Dedifferentiated amniotic fluid mesenchymal stem cell (primary cell): ENCODE data around the gene ARHGEF12.

Experiments used
- DNase-seq: peaks from one replicate; pipeline ENCODE4 v3.0.0-alpha.2; 2016; ENCODE audit errors: extremely low spot score

Gene ARHGEF12

DNA sequence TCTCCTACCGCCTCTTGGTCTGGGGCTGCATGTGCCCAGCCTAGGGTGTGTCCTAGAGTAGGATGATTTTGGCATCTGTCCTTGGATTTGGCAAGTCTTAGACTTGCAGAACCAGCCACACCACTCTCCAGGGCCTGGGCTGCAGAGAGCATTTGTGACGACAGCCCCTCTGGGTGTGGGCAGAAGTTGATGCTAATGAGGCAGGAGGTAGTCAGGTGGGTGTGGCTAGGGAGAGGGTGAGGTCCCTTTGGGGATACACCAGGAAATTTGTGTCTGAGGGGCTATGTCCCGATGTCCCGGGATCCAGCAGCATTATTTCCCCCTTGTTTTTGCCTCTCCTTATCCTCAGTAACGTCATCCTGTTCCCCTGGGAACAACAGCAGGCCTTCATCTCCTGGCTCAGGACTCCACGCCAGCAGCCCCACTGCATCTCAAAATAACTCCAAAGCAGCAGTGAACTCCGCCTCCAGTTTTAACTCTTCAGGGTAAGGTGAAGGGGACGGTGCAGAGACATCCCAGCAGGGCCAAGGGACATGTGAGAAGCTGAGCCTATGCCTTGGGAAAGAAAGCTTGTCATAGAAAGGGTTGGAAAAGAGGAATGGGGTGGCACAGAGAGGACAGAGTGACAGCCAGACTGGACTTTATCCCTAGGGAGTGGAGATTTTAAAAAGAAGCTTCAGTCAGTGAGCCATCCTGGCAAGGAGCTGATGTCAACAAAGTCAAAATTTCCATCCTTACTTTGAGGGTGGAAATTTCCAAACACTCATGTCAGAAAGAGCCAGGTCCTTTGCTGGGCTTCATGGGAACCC is 19.1 kb upstream of the ARHGEF12 start:
- no peak for DNase-seq

GRCh38 chr11:120317689-120318480 is 18.3 kb upstream of the ARHGEF12 start:
- no peak for DNase-seq

DNA sequence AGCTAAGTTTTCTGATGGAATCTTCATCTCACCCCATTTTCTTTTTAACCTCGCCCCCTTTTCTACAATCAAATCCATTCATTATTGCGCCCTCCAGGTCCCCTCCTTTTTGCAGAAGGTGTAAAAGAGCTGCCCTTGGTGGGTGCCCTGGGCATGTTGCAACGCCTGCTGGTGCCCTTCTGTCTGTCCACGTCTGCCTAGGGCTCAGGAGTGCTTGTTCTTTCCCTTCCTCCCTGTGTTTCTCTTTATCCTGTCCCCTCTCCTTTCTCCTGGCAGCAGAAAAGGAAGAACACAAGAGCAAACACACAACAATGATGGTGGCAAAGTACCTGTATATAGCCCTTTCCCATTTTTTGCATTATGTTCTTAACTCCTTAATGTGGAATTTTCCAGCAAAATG is 17.3 kb upstream of the ARHGEF12 start:
- DNase-seq: no peak

DNA sequence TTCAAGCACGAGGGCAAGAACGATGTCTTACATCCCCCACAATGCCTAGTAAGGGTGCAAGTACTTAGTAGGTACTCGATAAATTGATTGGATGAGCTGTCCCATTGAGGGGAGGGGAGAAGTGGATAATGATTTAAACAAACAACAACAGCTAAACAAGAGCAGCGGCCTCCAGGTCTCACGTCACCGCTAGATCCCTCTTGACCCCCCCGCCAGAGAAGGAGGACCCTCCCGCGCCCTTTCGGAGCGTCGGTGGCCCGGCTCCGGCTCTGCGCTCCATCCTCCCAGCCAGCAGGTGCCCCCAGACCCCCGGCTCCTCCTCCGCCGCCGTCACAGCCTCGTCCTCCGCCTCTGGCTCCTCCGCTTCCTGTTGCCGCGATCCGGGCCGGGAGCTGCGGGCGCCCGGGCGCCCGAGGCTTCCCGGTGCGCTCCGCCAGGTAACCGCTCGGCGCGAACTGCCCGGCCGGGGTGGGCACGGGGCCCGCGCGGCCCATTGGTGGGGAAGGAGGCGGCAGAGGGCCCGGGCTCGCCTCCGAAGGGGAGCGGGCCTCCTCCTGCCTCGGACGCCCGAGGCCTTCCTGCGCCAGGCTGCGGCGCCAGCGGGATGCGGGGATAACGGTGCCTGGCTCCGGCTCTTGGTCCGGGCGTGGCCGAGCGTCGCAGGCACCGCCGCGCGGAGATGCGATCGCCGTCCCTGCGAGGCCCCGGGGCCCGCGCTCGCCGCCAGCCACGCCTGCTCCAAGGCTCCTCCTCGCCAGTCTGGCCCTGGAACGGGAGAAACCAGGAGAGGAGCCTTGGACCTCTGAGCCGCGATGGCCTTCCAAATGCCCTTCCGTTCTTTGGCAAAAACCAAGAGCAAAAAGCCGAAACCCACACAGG is 11.0 kb upstream of the ARHGEF12 start, which contains the start of gene TLCD5:
Gene TLCD5, plus strand, starts transcription at position 368 of the 879 bp plus-strand sequence. CDS start 2,143 bp downstream, outside the sequence.
- DNase-seq: peak; percentile 60

DNA sequence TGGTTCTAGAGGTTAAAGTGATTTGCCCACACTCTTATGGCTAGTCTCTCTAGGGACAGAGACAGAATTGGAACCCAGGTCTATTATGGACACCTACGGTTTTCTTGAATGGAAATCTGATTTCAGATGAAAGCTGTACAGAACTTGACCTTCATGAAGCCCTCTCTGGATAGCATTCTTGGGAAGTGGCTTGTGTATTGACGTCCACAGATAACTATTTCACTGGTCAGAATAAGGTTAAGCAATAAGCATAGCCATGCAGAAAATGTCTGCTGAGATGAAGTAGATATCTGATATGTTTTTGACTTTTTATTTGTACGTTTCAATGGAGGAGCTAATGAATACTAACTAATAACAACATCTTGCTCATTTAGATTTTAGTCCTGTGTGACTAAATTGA is 10.0 kb upstream of the ARHGEF12 start:
- DNase-seq: peak; percentile 41

DNA sequence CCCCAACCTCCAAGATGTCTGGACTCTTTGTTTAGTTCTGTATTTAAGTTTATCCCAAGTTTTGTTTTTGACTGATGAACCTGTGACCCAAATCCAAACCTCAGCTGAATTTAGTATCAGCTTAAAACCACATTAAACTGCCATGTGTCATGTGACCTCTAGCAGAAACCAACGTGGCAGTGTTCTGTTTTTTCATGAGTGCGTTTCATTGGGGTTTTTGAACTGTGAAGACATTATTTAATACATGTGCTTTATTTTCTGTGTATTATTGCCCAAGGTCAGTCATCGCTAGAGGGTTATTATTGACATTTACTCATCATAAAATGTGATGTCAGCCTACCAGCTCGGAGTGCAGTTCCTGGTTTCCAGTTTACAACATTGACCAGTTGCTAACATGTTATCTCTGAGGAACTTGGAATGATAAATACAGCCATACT is 9.3 kb upstream of the ARHGEF12 start:
- no peak for DNase-seq

- DNase-seq: no peak
Observed at GRCh38 chr11:120327311-120327710, 8.9 kb upstream of the ARHGEF12 start.

GRCh38 chr11:120329556-120329955 is 6.7 kb upstream of the ARHGEF12 start:
- DNase-seq: no peak

DNA sequence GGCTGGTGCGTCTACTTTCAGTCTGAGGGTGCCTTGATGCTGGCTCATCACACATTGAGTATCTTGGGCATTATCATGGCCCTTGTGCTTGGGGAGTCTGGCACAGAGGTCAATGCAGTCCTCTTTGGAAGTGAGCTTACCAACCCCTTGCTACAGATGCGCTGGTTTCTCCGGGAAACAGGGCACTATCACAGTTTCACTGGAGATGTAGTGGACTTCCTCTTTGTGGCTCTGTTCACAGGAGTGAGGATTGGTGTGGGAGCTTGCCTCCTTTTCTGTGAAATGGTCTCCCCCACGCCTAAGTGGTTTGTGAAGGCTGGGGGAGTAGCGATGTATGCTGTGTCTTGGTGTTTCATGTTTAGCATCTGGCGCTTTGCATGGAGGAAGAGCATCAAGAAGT is 6.2 kb upstream of the ARHGEF12 start:
- DNase-seq: no peak

DNA sequence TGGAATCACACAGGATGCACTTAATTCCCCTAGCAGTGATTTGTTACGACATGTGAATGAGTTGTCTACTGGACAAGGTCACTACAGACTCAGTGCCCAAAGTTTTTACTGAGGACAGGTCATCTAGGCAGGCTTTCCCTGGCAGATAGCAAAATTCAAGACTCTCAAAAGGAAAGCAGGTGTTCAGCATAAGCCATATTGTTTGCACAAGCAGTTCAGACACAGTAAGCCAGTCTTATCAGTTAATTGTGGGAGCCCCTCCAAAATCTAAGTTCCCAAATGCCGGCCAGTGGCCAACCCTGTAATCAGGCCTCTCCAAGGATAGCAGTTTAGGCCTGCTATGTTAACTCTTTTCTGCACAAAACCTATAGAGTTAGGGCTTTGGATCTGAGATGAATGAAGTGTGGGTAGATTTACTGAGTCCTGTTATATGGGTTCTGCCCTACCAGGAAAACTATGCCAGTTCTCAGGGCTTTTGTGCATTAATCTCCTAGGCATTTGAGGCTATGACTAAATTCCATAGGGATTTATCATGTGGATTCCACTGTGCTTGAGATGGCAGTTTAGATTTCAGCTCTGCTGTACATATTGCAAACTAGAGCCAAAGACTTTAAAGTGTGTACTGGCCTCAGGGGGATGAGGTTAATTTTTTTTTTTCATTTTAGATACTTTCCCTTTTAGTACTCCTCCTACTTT is 4.8 kb upstream of the ARHGEF12 start:
- DNase-seq: peak; percentile 97

GRCh38 chr11:120332822-120333716 is 3.1 kb upstream of the ARHGEF12 start:
- no peak for DNase-seq

- no peak for DNase-seq
Observed at GRCh38 chr11:120333801-120334200, 2.4 kb upstream of the ARHGEF12 start.

- DNase-seq: no peak
Observed at GRCh38 chr11:120334332-120334731, 1.9 kb upstream of the ARHGEF12 start.

GRCh38 chr11:120334894-120335462 is 1.2 kb upstream of the ARHGEF12 start:
- peak; percentile 93 for DNase-seq

- DNase-seq: no peak
Observed at GRCh38 chr11:120335556-120335907, 681 bp upstream of the ARHGEF12 start.

- DNase-seq: no peak
Observed at GRCh38 chr11:120336641-120337354, 585 bp downstream of the ARHGEF12 start.

DNA sequence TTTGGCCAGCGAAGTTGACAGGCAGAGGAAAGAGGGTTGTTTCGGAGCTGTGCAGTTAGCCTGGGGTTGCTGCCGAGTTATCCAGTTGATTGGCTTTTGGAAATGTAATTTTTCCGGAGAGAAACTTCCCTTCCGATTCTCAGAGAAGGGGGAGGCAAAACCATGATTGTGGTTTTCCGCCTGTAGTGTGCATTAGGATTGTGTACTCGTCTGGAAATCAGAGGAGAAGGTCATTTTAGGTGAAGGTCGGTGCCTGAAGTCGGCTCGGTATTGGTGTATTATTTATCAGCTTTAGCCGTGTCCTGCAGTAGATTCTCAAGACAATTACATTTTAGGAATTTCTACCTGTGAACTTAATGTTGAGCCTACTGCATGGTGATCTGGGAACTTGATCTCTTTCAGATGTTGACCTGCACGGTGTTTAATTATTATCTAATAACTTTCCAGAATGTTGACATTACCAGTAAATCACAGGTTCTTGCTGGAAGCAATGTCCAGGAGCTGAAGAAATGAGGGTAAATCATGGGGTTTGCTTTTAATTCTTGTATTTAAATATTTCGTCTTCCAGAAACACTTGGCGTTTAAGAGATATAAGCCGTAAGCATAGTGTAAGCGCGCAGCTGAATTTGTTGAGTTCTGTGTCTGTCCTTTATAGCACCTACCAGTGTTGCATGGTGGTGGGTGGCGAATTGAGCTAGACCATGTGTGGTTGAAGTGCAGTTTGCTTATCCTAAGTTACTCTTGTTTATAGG is 1.3 kb downstream of the ARHGEF12 start:
- no peak for DNase-seq

DNA sequence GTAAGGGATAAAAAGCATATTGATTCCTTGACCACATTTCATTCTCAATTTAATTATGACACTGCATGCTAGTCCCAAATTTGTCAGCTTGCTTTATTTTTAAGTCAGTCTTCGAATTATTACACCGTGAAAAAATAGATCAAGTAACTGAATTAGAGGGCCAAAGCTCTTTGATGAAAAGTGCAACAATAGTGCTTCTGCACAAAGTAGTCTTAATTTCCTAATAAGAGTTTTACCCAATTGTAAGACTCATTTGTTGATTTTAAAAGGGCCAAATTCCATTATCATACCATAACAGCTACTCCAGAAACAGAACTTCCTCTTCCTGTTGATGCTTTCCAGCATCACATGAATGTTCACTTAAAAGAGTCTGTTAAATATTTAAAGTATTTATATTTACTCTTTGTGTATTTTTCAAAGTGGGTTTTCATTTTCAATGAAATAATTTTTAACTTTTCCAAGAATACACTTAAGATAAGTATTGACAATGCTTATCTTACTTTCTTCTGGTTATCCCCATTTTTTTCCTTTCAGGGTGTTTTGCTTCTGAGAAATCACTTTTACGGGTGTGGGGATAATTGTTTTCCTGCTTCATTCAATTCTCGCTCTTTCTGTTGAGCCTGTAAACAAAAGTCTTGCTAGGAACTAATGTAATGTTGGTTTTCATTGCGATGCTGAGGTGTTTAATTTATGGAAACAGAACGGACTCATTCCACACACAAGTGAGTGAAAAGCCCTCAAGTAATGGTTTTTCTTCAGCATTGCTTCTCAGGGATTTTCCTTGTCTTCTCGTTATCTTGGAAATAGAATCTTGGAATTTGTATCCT is 2.1 kb downstream of the ARHGEF12 start:
- DNase-seq: no peak
